ENCODE measurements around the gene NAV2.

Gene NAV2

DNA sequence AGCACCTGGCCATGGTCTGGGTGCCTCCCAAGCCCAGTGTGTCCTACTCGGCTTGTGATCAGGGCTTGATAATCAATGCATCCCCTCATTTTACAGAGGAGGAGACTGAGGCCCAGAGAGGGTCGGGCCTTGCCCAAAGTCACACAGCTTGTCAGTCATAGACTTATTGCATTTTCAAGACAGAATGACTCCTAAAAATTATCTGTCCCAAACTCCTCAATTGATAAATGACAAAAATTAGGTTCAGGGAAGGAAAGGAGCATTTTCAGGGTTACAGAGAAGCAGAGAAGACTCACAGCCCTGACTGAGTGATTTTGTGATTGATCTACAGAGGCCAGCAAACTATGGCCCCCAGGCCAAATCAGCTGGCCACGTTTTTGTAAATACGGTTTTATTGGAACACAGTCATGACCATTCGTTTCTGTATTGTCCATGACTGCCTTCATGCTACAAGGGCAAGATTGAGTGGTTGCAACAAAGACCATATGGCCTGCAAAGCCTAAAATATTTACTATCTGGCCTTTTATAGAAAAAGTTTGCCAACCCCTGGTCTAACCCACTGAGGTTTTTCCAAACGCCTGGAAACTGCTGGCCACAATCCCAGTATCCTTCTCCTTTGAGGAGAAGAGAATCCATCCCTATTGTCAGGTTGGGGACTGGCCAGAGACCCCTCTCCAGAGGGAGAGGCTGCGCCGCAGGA, 35.1 kb upstream of the NAV2 start:
- no peak for DNase-seq (ENCODE audit: low read depth)
- H3K4me3 ChIP-seq (ENCODE audit: low read depth, low read length), result no peak overlapping the region
- TF ChIP-seq, protein P1, sequence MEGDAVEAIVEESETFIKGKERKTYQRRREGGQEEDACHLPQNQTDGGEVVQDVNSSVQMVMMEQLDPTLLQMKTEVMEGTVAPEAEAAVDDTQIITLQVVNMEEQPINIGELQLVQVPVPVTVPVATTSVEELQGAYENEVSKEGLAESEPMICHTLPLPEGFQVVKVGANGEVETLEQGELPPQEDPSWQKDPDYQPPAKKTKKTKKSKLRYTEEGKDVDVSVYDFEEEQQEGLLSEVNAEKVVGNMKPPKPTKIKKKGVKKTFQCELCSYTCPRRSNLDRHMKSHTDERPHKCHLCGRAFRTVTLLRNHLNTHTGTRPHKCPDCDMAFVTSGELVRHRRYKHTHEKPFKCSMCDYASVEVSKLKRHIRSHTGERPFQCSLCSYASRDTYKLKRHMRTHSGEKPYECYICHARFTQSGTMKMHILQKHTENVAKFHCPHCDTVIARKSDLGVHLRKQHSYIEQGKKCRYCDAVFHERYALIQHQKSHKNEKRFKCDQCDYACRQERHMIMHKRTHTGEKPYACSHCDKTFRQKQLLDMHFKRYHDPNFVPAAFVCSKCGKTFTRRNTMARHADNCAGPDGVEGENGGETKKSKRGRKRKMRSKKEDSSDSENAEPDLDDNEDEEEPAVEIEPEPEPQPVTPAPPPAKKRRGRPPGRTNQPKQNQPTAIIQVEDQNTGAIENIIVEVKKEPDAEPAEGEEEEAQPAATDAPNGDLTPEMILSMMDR (IDR thresholded peaks at IDR 0.05; ENCODE audit: insufficient read depth, low read depth, low read length, missing control alignments), result no peak

DNA sequence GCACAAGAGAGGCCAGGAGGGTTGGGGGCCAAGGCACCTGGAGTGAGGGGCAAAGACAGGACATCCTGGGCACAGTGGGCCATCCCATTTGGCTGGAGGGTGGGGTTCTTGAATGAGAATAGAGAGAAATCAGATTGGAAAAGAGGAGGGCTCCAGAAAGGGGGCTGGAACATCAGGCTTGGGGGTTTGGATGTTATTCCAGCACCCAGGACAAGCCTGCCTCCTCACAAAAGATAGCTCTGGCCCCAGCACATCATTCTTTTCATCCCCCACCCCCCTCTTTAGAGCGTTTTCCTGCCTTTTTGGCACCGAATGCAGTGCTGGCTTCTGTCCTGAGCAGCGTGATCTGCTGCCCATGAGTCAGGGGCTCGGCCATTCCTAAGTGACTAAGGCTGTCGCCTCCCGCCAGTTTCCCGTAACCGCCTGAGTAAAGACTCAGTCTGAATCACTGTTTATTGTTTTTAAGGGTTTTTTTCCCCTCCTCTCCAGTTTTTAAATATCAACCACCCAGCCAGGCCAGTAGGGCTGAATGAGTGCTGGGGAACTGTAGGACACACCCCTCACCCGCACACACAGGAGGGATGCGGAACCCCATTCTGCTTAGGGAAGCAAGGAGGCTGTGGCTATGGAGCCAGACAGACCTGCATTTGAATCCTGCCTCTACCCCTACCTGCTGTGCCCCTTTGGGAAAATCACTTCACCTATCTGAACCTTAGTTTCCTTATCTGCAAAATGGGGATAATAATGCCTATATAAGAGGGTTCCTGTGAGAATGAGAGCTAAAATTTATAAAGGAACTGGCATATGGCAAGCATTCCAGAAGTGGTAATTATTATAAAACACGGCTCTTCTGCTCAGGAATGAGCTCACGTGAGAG, 32.4 kb upstream of the NAV2 start:
- no peak for DNase-seq (ENCODE audit: low read depth)
- H3K4me3 ChIP-seq (ENCODE audit: low read depth, low read length), result no peak overlapping the region
- TF ChIP-seq, protein P1 (IDR thresholded peaks at IDR 0.05; ENCODE audit: insufficient read depth, low read depth, low read length, missing control alignments), result no peak

DNA sequence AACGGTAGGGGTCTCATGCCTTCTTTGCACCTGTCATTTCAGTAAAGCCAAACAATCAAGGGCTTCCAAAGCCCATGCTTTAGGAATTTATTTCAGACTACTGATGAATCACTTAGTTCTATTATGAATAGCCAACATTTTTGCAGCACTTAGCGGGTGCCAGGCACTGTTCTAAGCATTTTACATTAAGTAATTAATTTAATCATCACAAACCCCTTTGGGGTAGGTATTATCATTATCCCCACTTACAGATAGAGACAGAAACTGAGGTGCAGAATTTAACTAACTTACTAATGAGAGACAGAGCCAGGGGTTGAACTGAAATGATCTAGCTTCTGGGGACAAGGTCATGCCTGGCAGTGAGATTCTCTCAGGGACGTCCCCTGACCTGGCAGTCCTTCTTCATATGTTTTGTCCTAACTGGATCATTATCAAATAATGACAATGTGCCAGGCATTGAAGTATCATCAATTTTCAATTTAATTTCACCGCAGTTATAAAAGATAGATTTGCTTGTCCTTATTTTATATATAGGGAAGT, 31.7 kb upstream of the NAV2 start:
- H3K4me3 ChIP-seq (ENCODE audit: low read depth, low read length), result no peak overlapping the region
- TF ChIP-seq, protein P1 (IDR thresholded peaks at IDR 0.05; ENCODE audit: insufficient read depth, low read depth, low read length, missing control alignments), result no peak
- no peak for DNase-seq (ENCODE audit: low read depth)

GRCh38 chr11:19683141-19683805, 29.4 kb upstream of the NAV2 start:
- H3K4me3 ChIP-seq (ENCODE audit: low read depth, low read length), result no peak overlapping the region
- no peak for DNase-seq (ENCODE audit: low read depth)
- TF ChIP-seq, protein P1 (IDR thresholded peaks at IDR 0.05; ENCODE audit: insufficient read depth, low read depth, low read length, missing control alignments), result no peak

- TF ChIP-seq, protein P1 (IDR thresholded peaks at IDR 0.05; ENCODE audit: insufficient read depth, low read depth, low read length, missing control alignments), result no peak
- no peak for DNase-seq (ENCODE audit: low read depth)
- no peak overlapping the region for H3K4me3 ChIP-seq (ENCODE audit: low read depth, low read length)
These were observed 28.7 kb upstream of the NAV2 start for GRCh38 chr11:19683862-19684491.

DNA sequence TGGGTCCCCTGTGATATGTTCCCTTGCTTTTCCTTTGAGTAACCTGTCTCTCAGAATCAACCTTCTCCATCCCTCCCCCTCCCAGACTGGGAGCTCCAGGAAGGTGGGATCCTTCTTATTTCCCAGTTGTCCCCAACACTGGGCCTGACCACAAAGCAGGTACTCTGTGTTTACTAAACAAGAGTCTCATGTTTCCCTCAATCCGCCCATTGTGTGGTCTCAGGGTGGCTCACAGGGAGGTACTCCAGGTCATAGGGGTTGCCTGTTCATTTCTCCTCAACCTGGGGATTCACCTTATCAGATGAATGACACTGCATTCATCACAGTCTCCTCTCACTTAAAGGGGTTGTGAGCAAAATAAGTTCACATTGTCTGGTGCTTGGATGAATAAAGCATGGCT, 26.4 kb upstream of the NAV2 start:
- TF ChIP-seq, protein P1 (IDR thresholded peaks at IDR 0.05; ENCODE audit: insufficient read depth, low read depth, low read length, missing control alignments), result no peak
- no peak for DNase-seq (ENCODE audit: low read depth)
- H3K4me3 ChIP-seq (ENCODE audit: low read depth, low read length), result no peak overlapping the region
